C1 segment of cervical spinal cord (tissue), 14 donors: ENCODE measurements around the gene LASP1NB.
"Not testable (repeated sequence)": the region's sequence is repeated elsewhere in the genome, so short reads cannot be mapped to it uniquely, and the experiment has no call there.

Experiments used
- DNase-seq, 14 donors: peaks; one replicate each; lab custom pipeline; 2025; lab: John Stamatoyannopoulos, UW

Gene LASP1NB

DNA sequence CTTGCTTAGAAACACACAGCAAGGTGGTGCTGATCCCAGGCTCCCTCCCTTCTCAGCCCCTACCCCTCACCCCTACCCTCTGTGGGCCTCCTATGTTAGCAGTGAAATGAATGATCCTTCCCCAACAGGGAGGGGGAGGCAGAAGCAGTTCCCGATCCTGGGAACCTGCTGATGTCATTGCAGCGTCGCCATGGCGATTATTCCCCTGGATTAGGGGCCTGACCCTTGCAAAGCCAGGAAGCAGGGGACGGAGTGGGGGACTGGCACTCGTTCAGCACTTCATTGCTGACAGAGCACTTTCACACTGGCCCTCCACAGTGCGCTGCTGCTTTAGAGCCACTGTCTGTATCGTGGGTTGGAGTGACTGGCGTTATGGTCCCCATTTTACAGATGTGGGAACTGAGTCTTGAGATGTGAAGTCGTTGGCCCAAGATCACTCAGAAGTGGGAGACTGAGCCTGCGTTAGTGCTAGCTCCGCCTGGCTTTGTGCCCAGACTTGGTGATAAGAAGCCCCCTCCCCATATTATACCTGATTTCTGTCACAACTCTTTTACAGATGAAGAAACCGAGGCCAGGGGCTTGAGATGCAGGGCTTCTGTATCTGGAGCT, 29.0 kb upstream of the LASP1NB start:
- DNase-seq, result no peak

DNA sequence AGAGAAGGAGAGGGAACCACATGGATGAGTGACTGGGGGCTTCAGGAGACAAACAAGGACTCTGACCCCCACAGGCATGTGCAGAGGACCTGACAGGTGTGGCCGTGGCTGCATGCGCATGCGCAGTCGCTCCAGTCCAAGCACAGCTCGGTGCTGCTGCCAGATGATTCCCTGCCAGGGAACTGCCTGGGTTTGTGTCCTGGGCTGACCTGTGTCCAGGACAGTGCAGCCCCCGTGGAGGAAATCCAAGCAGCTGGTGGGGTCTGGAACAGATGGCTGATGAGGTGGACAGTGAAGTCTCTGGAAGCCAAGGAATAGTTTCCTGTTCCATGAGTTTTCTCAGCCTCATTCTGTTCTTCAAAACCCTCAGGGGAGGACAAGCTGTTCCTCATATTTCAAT, 28.2 kb upstream of the LASP1NB start:
- DNase-seq, result peak in 4 of 14 donors; percentile 26 to 46 (median 36)

DNA sequence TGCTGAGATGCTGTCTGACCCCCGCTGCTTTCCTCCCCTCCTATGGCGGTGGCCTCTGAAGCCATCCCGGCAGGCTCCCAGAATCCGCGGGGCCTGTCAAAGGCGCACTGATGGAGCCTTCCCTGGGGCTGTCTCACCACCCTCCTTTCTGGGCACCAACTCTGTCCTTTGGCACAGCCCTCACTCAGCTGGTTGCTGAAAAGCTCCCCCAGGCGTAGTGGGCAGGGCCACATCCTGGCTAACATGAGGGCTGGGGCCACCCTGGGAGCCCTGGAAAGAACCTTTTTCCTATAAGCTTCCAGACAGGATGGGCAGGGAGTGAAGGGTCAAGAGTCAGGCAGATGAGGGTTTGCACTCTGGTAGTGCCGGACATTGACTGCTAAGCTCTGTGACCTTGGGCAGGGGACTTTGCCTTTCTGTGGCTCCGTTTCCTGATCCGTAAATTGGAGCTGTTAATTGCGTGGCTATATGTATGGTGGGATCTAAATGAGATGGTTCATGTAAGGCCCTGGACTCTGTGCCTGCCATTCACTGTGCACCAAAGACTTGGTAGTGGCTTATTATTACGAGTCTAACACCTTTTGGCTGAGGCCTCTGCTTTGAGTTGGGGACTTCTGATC, 27.6 kb upstream of the LASP1NB start:
- peak in 6 of 14 donors; percentile 19 to 54 (median 41) for DNase-seq

DNA sequence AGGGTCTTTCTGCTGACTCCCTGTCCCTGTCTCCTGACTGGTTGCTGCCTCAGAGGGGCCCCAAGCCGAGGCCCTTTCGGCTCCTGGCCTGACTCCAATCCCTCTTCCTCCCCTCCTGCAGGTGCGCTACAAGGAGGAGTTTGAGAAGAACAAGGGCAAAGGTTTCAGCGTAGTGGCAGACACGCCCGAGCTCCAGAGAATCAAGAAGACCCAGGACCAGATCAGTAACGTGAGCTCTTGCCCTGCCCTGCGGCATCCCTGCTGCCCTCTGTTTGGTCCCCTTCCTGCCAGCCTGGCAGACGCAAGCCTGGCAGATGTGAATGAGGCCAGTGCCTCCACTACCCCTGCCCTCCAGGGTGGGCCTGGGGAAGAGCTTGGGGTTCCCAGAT, 27.1 kb upstream of the LASP1NB start:
- DNase-seq, result no peak

DNA sequence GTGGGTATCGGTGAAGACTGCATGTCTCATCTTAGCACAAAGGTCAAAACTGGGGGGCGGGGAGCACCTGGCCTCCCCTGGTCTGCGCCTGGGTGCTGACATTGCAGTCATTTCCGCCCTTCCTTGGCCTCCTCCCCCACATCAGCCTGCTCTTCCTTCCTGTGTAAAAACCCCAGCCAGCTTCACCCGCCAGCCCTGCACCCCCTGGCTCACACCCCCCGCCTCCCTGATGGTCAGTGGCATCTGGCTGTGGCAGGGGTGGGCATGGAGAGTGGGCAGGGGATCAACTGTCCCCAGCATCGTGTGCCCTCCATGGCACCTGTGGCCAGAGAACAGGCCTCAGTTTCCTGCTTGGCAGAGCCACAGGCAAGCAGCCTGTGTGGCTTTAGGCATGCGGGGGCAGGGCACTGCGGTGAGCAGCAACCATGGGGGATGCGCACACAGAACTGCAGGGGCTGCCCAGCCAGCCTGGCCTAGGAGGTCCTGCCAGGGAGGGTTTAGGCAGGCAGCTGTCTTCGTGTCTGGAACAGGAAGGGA, 26.5 kb upstream of the LASP1NB start:
- peak in 1 of 14 donors; percentile 32 for DNase-seq

DNA sequence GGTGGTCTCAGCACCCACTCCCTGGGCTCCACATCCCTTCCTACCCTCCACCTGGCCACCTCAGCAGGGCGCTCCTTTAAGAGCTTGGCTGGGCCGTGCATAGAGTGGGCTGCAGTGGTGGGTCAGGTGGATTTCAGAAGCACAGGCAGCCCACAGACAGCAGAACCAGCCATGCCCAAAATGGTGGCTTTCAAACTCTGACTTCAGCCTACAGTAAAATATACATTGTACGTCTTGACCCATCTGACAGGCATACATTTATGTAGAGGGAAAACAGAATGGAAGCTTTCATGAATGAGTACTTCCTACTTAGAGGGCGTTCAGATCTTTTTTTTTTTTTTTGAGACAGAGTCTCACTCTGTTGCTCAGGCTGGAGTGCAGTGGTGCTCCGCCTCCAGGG, 26.0 kb upstream of the LASP1NB start:
- no peak for DNase-seq

DNA sequence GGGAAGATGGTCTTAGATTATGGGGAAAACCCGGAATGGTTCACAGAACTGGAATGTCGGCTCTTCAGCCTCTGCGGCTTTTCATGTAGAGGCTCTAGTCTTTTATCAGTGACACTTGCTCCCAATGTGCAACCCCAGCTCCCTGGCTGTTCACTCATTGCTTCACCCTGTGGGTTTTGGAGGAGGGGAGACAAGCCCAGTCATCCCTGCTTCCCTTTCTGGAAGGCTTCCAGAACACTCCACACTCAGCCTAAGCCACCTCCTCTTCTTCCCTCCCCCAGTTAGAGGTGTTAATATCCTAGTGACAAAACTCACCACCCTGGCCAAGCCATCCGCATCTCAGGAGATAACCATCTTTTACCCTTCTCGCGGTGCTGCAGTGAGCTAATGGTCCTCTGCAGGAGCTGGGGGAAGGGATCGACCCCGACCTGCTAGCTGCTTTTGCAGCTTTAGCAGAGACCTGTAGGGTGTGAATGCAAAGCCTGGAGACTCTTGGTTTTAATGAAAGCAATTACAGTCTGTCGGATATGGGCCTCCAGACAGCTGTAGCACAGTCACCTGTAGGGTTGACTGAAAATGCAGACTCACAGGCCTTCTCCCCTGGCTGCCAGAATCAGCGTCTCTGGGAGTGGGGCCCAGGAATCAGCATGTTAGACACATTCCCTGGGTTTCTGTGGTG, 24.3 kb upstream of the LASP1NB start:
- DNase-seq, result no peak

DNA sequence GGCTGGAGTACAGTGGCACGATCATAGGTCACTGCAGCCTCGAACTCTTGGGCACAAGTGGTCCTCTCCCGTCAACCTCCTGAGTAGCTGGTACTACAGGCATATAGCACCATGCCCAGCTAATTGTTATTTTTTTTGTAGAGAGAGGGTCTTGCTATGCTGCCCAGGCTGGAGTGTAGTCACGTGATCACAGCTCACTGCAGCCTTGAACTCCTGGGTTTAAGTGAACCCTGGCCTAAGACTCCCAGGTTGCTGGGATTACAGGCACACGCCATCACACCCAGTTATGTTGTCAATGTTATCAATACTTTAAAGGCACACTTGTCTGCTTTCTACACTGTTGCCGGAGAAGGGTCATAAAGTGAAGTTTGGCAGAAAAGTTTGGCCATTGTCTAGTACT, 22.0 kb upstream of the LASP1NB start:
- no peak for DNase-seq

DNA sequence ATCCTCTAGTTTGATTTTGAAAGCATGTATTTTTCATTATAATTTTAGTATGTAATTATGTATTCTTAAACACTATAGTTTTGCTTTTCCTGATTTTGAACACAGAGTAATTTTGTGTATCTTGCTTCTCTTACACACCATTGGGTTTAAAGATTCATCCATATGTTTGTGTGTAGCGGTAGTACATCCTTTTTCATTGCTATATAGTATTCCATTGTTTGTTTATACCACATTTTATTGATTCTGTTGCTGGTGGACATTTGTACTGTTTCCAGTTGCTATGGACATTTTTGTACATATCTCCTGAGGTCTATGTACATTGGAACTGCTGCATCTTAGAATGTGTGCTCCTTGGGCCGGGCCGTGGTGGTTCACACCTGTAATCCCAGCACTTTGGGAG, 20.5 kb upstream of the LASP1NB start:
- DNase-seq, result no peak

DNA sequence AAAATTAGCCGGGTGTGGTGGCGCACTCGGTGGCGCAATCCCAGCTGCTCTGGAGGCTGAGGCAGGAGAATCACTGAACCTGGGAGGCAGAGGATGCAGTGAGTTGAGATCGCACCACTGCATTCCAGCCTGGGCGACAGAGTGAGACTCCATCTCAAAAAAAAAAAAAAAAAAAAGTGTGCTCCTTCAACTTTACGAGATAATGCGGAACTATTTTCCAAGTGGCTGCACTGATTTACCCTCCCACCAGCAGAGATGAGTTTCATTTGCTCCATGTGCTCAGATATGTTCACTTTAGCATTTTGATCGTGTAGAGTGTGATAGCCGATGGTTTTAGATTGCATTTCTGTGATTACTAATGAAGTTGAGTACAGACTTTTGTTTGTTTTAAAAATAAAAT, 20.0 kb upstream of the LASP1NB start:
- DNase-seq, result no peak

DNA sequence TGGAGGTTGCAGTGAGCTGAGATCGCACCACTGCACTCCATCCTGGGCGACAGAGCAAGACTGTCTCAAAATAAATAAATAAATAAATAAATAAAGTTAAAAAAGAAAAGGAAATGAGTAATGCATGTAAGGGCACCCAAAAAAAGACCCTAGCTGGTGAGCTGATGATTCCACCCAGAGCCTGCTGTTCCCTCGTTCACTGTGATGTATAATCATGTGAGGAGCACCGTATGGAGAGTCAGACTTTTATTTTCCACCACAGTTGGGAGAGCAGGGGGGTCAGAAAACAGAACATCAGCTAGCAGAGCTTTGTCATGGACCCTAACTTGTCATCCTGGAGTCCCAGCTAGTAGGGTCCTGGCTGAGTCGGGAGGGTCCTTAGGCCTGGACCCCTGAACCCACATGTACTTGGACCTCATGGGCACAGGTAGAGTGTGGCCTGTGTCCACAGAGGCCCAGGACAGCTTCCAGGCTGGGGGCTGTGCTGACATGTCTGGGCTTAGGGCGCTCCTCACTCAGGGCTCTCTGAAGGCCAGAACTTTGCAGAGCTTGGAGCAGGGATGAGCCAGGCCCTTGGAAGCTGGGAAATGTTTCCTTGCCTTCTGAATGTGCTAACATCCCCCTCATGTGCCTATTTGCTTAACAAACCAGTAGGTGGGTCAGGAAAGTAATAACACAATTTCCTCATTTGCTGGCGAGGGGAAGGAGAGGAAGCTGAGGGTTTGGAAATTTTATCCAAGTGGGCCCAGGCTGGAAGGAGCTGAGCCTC, 18.8 kb upstream of the LASP1NB start:
- DNase-seq, result no peak

DNA sequence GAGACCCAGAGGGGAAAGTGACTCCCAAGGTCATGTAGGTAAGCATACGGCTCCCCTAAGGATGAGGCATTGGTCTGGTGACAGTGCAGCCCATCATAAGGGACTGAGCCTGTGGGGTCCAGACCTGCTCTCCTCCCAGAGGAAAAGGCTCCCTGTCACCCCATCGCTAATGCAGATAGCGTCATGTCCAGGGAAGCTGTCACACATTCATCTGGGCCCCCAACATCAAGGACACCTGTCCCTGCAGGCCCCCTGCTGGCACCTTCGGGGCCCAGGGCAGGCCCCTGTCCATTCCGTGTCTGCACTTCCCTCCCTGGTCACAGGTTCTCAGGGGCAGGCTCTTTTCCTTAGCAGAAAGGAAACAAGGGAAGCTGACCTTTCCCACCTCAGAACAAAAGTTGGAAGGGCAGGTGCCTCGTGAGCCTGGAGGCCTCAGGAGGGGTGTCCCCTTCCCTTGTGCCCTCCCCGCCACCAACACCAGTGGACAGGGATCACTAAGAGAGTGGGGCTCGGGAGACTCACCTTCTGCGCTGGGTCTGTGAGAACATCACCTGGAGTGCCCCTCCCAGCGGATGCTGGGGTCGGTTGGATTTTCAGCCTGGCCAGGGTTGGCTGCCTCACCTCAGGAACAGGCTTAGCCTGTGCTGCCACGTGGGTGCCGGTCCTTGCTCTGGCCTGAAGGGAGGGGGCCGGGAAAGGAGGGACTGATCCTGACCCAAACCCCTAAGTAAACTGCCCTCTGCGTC, 17.3 kb upstream of the LASP1NB start:
- DNase-seq, result no peak

DNA sequence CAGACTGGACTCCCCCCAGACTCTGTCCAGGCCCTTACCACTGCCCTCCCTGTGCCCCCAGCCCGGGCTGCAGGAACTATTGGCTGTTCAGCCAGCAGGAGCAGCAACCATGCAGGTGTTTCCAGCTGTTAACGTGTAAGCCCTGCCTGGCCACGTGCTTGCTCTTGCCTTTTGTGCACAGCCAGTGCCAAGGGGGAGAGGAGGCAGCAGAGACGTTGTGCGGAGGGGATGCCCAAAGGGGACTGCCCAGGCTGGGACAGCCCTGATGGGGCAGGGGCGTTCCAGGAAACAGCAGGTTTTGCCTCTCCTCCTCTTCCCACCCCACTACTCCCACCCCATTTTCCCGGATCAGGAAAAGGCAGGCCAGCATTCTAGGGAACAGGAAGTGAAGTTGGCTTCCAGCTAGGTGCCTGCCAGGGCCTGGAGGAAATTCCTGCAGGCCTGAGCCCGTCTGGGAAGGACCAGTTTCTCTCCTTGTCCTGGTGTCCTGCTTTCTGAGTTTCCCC, 16.7 kb upstream of the LASP1NB start:
- no peak for DNase-seq

DNA sequence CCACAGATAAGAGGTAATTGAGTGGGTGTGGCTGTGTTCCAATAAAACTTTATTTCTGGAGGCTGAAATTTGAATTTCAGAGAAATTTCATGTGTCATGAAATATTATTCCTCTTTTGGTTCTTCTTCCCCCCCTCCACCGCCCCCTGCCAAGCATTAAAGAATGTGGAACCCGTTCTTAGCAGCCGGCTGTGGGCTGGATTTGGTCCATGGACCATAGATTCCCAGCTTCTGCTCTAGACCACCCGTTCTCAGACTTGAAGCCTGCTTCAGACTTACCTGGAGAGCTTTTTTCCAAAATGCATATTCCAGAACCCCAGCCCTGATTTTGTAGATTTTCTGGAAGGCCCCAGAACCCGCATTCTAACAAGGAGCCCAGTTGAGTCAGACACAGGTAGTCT, 15.1 kb upstream of the LASP1NB start:
- no peak for DNase-seq

DNA sequence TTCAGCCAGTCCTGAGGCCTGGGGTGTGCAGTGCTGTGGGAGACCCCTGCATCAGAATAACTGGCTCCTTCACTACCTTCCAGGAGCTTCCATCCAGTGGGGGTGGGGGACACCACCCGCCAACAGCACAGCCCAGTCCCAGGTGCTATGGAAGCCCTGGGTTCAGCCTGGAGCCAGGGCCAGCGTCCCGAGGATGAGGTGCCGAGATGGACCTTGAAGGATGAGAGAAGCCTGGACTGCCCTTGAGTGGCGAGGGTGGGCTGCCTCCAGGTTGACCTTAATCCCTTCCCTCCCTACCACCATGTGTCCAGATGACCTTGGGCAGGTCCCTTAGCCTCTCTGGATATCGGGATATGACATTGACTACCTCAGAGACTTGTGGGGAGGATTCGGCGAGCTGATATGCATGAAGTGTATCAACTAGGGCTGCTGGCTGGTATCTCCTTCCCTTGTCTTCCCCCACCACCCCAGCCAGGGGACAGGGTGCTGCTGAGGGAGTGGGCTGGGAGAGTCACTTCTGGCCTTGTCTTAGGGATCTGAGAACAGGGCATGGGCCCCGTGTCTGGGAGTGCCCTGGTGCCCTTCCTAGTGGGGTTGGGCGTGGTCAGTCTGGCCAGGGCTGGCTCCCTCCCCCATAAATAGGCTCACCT, 14.2 kb upstream of the LASP1NB start:
- DNase-seq, result no peak

DNA sequence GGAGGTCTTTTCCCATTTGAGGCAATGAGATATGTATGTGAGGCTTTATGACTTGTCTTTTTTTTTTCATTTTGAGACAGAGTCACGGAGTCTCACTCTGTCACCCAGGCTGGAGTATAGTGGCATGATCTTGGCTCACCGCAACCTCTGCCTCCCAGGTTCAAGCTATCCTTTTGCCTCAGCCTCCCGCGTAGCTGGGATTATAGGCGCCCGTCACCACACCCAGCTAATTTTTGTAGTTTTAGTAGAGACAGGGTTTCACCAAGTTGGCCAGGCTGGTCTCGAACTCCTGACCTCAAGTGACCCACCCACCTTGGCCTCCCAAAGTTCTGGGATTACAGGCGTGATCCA, 13.7 kb upstream of the LASP1NB start:
- DNase-seq, result not testable (repeated sequence)

DNA sequence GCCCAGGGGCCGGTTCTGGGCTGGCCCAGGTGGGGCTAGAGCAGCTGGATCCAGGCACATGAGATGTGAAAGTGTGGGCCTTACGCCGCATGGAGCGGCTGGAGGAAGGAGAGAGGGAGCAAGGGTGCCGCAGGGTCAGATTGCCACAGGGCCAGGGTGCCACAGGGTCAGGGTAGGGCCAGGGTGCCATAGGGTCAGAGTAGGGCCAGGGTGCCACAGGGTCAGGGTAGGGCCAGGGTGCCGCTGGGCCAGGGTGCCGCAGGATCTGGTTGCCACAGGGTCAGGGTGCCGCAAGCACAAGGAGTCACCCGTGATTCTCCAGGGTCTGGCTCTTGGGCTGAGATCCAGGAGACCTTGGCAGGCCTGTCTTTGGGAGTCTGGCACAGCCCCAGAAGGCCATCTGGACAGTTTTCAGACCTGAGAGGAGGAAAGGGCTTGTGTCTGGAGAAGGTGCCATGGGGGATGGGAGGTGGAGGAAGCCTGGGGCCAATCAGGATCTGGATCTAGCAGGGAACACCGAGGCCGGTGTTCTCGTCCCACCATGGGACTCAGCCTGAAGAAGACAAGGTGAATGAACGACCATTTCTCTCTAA, 13.1 kb upstream of the LASP1NB start:
- peak in 1 of 14 donors; percentile 31 for DNase-seq

DNA sequence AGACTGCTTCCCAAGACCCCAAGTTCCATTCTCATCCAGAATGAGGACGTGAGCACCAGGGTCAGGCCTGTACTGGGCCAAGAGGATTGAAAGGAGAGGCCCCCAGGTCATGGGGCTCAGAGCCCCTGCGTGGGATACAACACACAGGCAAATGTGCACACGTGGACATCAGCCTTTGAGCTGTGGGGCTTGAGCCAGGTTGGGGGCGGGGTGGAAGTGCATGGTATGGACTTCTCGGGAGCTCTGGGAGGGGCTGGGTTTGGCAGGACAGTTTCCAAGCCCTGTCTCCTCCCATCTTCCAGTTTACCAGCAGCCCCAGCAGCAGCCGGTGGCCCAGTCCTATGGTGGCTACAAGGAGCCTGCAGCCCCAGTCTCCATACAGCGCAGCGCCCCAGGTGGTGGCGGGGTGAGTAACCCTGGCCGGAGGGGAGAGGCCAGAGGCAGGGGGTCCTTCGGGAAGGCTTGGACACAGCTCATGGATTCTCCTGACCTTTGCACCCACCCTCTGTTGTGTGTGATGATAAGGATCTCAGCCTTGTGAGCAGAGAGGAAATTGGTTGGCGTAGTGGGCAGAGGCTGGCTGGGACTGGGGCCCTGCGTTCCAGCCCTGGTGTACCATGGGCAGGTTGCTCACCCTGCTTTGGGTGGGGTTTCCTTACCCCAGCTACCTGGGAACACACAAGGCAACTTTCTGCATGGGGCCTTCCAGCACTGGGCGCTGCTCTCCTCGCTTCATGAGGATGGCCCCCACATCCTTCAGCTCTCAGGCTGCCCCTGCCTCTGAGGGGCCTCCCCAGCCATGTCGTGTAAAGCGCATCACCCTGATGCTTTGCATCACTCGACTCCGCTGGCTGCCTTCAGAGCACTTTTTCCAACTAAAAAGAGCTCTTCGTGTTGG, 10.4 kb upstream of the LASP1NB start:
- DNase-seq, result no peak

DNA sequence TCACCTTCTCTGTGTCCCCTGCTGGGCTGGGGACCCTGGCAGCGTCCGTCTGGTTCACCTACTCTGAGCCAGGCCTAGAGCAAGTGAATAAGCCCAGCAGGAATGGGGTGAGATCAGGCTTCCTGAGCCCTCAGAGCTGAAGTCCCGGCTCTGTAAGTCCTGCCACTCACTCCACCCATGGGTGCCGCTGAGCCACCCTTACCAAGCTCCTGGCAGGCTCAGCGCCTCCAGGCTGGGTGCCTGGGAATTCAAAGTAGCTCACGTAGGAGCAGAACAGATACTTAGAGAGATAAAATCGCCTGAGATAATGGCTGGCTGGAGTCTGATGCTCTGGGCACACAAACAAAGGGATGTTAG, 9.8 kb upstream of the LASP1NB start:
- no peak for DNase-seq
